Hematopoietic multipotent progenitor cell treated with erythropoietin and hydrocortisone succinate and interleukin-3 and kit ligand, for 15 days (in vitro differentiated cells): ENCODE results near the gene COL23A1.

Experiments
- DNase-seq: peaks from one replicate; pipeline ENCODE4 v3.0.0-alpha.2; 2015; ENCODE audit warnings: low spot score

COL23A1 gene

DNA sequence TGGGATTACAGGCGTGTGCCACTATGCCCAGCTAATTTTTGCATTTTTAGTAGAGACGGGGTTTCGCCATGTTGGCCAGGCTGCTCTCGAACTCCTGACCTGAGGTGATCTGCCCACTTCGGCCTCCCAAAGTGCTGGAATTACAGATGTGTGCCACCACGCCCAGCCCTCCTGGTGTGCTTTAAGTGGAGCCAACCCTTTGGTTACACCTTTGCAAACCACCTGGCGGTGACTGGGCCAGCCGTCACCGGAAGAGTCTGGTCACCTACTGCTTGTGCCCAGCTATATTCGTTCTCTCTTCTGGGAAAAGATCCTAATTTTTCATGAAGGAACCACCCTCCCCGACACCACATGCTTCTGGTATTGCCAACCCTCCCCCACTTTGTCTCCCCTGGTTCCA lies 35.9 kb downstream of the COL23A1 start:
- DNase-seq, result no peak

GRCh38 chr5:178553517-178553916 lies 36.7 kb downstream of the COL23A1 start:
- no peak for DNase-seq

- no peak for DNase-seq
Measured at GRCh38 chr5:178551468-178551867, 38.7 kb downstream of the COL23A1 start.

- DNase-seq, result peak; percentile 54
Measured at GRCh38 chr5:178551059-178551458, 39.1 kb downstream of the COL23A1 start.

DNA sequence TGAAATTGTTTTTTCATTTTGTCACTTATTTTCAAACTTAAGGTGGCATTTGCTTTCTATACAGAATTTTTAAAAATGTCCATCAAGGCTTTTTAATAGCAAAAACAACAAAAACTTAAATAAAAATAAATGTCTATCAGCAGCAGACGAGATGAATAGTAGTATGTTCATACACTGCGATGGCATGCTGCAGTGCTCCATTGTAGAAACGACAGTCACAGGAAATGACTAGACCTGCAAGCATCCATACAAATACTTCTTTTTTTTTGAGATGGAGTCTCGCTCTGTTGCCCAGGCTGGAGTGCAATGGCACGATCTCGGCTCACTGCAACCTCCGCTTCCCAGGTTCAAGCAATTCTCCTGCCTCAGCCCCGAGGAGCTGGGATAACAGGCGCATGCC lies 41.4 kb downstream of the COL23A1 start:
- DNase-seq, result no peak

- DNase-seq, result no peak
Measured at GRCh38 chr5:178547753-178548415, 42.3 kb downstream of the COL23A1 start.

- no peak for DNase-seq
Measured at GRCh38 chr5:178547052-178547666, 43.0 kb downstream of the COL23A1 start.

GRCh38 chr5:178546675-178547033 lies 43.5 kb downstream of the COL23A1 start:
- no peak for DNase-seq

DNA sequence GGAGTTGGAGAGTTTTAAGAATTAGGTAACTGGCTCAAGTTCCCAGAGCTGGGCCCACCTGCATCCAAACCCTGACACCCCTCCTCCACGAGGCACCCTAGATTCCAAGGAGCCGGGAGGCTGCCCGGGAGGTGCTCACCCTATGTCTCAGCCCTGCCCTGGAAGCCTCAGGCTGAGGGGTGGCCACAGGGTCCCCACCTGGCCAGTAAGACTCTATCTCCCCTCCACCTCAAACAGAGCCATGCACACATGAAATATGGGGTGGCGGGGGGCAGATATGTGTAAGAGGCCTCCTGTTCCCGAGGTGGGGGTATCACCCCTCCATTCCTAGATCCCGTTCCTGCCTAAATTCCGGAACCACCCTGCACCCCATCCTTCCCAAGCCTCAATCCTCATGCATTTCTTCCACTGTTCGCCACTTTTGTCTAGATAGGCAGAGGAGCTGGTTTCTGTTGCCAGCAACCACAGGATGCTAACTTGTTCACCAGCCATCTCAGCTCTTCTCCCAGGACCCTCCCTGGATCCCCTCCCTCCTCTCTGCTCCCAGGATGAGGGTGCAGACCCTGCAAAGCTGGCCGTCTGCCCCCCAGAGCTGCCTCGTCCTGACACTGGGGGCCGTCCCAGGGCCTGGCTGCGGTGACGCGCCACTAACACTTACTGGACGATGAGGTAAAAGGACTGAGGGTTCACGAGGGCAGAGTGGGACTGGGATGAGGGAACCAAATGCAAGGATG lies 44.1 kb downstream of the COL23A1 start:
- no peak for DNase-seq

- DNase-seq, result no peak
Measured at GRCh38 chr5:178545176-178545575, 45.0 kb downstream of the COL23A1 start.

DNA sequence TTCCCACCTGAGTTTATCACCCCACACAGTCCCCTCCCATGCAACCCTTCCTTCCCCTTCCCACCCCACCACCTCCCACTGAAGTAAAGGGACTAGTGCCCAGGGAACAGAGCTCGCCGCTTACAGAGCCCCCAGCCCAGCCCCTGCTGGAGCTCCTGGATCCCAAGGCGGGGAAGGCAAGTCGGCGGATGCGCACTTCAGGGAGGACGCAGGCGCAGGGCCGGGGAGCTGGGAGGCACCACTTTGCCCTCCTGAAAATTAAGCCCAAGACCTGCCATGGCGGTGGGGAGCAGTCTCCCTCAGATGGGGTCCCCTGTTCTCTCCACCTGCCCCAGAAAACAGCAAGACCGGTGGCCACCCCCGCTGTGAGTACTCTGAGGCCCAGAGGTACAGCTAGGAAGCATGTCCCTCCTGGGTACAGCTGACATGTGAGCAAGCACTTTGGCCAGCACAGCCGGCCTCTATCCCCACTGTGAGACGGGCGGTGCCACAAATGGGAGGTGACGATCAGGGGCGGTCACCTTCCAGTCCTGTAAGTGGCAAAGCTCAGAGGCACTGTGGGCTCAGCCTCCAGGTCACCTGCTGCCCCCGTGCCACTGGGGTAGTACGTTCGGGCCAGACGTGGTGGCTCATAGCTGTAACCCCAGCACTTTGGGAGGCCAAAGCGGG lies 45.9 kb downstream of the COL23A1 start:
- DNase-seq, result no peak

- DNase-seq, result no peak
Measured at GRCh38 chr5:178542455-178542854, 47.7 kb downstream of the COL23A1 start.

DNA sequence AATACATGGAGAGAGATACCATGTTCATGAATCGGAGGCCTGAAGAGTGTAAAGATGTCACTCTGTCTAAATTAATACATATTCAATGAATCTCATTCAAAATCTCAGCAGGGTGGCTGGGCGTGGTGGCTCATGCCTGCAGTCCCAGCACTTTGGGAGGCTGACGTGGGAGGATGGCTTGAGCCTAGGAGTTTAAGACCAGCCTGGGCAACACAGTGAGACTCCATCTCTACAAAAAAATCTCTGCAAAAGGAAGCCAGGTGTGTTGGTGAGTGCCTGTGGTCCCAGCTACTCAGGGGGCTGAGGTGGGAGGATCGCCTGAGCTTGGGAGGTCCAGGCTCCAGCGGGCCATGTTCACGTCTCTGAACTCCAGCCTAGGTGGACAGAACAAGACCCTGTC lies 49.7 kb downstream of the COL23A1 start:
- DNase-seq, result no peak

- no peak for DNase-seq
Measured at GRCh38 chr5:178538741-178539229, 51.4 kb downstream of the COL23A1 start.

- DNase-seq, result no peak
Measured at GRCh38 chr5:178537467-178538371, 52.5 kb downstream of the COL23A1 start.

GRCh38 chr5:178536541-178537466 lies 53.4 kb downstream of the COL23A1 start:
- no peak for DNase-seq

DNA sequence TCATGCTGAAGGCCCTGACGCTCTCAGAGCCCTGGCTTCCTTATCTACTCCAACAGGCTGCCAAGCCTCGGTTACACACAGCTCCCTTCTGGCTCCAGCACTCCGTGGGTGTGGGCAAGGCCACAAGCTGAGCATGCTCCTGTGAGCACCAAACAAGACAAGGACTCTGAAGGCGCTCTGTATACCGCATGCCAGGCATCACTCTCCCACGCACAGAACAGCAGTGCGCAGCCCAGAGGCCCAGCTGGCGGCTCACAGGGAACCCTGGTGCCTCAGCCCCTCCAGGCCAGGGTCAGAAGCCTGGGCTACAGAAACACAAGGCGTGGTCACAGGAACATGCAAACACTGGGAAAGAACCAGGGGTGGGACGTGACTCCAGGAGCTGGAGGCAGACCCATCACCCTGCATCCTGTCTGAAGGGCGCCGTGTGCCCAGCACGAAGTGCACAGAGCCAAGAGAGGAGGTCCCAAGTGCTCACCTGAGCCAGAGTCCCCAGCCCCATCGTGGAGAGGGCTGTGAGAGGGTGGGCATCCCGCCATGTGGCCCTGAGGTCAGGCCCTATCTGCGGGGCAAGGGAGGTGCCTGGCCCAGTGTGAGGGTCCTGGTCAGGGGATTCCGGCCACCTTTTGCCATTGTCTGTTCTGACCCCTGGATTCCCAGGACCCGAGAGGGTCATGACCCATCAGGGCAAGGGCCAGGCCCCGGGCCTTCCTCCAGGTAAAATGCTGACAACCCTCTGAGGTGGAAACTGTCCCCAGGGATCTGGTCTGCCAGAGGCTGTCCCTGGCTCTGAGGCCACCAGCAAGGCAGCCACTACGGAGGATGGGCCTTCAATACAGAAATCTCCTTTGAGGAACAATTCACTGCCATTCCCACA lies 54.7 kb downstream of the COL23A1 start:
- peak; percentile 82 for DNase-seq

- DNase-seq, result no peak
Measured at GRCh38 chr5:178533136-178533535, 57.1 kb downstream of the COL23A1 start.

DNA sequence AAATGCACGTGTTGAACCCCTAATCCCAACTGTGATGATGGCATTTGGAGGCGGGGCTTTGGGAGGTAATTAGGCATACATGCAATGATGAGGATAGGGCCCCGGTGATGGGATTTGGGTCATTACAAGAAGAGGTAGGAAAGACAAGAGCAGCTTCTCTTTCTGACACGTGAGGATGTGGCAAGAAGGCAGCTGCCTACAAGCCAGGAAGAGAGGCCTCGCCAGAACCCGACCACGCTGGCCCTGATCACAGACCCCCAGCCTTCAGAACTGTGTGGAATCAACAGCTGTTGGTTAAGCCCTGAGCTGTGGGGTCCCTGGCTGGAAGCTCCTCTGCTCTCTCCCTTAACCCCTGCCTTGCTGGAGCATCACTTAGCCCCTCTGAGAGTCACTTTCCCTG lies 57.5 kb downstream of the COL23A1 start:
- no peak for DNase-seq

GRCh38 chr5:178532236-178532635 lies 58.0 kb downstream of the COL23A1 start:
- no peak for DNase-seq
